Lower leg skin (tissue), 3 donors: ENCODE measurements around the gene NDUFV1.

Experiments
- POLR2A ChIP-seq, 2 donors: fragments of 450-650 bp; IDR thresholded peaks; one replicate each; pipeline ENCODE4 v1.6.1; 2016 to 2017; ENCODE audit warnings: antibody characterized with exemption in 2 of 2, mild to moderate bottlenecking in 1 of 2, moderate library complexity in 1 of 2
- TF ChIP-seq, protein P1 (sequence below), 3 donors: fragments of 450-650 bp; IDR thresholded peaks; one replicate each; pipeline ENCODE4 v1.5.1; 2016; ENCODE audit warnings: antibody characterized with exemption in 3 of 3, mild to moderate bottlenecking in 3 of 3, moderate library complexity in 2 of 3

DNA sequence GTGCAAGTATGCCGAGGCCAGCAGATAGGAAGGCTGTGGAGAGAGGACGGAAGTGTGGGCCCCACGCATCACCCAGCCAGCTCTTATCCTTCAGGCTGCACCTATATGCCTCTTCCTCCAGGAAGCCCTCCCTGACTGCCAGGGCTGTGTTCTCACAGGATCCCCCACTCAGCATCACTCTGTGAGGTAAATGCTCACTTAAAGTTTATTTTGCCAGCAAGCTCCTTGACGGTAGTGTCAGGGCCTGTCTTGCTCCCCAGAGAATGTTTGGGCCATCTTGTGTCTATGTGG is 28.4 kb downstream of the NDUFV1 start:
- TF ChIP-seq, protein P1, sequence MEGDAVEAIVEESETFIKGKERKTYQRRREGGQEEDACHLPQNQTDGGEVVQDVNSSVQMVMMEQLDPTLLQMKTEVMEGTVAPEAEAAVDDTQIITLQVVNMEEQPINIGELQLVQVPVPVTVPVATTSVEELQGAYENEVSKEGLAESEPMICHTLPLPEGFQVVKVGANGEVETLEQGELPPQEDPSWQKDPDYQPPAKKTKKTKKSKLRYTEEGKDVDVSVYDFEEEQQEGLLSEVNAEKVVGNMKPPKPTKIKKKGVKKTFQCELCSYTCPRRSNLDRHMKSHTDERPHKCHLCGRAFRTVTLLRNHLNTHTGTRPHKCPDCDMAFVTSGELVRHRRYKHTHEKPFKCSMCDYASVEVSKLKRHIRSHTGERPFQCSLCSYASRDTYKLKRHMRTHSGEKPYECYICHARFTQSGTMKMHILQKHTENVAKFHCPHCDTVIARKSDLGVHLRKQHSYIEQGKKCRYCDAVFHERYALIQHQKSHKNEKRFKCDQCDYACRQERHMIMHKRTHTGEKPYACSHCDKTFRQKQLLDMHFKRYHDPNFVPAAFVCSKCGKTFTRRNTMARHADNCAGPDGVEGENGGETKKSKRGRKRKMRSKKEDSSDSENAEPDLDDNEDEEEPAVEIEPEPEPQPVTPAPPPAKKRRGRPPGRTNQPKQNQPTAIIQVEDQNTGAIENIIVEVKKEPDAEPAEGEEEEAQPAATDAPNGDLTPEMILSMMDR (IDR thresholded peaks at IDR 0.05) = no peak
- TF ChIP-seq POLR2A (IDR thresholded peaks at IDR 0.05) = no peak
